CD14-positive monocyte (primary cell): ENCODE results near the gene NANOS3. TPM values are rescaled to one million over a fixed set of nuclear protein-coding genes. Genes with fewer than 3 reads are reported as not detected.
A peak's percentile ranks its signal among the peaks of the same experiment; 100 is the strongest.

Experiments
- DNase-seq, 3 donors: peaks; one replicate each; pipeline ENCODE4 v3.0.0-alpha.2; 2011 to 2022
- H2AFZ ChIP-seq: 2 replicates; pipeline ENCODE4 v1.6.0; 2012; ENCODE audit warnings: mild to moderate bottlenecking, low read depth, low read length, inconsistent platforms; ENCODE audit not compliant: insufficient read depth, poor library complexity, severe bottlenecking
- H3K27ac ChIP-seq, 2 donors: 1 replicate in 1 of 2; 2 replicates in 1 of 2; pipeline ENCODE4 v1.5.1; 2012 to 2013; ENCODE audit warnings: low read length in 2 of 2, control low read depth in 1 of 2, inconsistent platforms in 1 of 2, low read depth in 1 of 2, mild to moderate bottlenecking in 1 of 2
- H3K27me3 ChIP-seq, 2 donors: one replicate each; pipeline versions ENCODE4 v1.6.0 to v1.6.1; 2011 to 2013; ENCODE audit warnings: low read length in 2 of 2; ENCODE audit not compliant: control insufficient read depth in 2 of 2, insufficient read depth in 2 of 2
- H3K36me3 ChIP-seq, 2 donors: replicated peaks in 1 of 2; 1 replicate in 1 of 2; 2 replicates in 1 of 2; pipeline versions ENCODE4 v1.5.1 to v1.6.1; 2012 to 2013; ENCODE audit warnings: low read length in 2 of 2, control low read depth in 1 of 2, inconsistent platforms in 1 of 2, mild to moderate bottlenecking in 1 of 2; ENCODE audit not compliant: insufficient read depth in 2 of 2, control insufficient read depth in 1 of 2
- H3K4me1 ChIP-seq, 2 donors: 1 replicate in 1 of 2; 2 replicates in 1 of 2; pipeline versions ENCODE4 v1.5.1 to v1.6.1; 2012 to 2013; ENCODE audit warnings: low read length in 2 of 2, control low read depth in 1 of 2, inconsistent platforms in 1 of 2, mild to moderate bottlenecking in 1 of 2, moderate library complexity in 1 of 2; ENCODE audit not compliant: insufficient read depth in 2 of 2, control insufficient read depth in 1 of 2
- H3K4me2 ChIP-seq: replicated peaks from 2 replicates; pipeline ENCODE3; 2012; ENCODE audit warnings: low read length, moderate library complexity, mild to moderate bottlenecking; ENCODE audit not compliant: poor library complexity, severe bottlenecking; ENCODE audit errors: extremely low read depth
- H3K4me3 ChIP-seq, 3 experiments: fragments of 200-600 bp in 1 of 3; sonication (generic) in 1 of 3; replicated peaks in 1 of 3; 1 replicate in 2 of 3; 2 replicates in 1 of 3; pipeline ENCODE4 v1.5.1; 2011 to 2013; ENCODE audit warnings: low read length in 3 of 3, mild to moderate bottlenecking in 3 of 3, control low read depth in 2 of 3, low read depth in 2 of 3, inconsistent platforms in 1 of 3, moderate library complexity in 1 of 3
- H3K79me2 ChIP-seq: 2 replicates; pipeline ENCODE4 v1.6.0; 2012; ENCODE audit warnings: mild to moderate bottlenecking, control low read depth, inconsistent platforms, low read length, moderate library complexity; ENCODE audit not compliant: insufficient read depth
- H3K9ac ChIP-seq: 2 replicates; pipeline ENCODE4 v1.6.0; 2017; ENCODE audit warnings: low read length, mild to moderate bottlenecking; ENCODE audit not compliant: insufficient read depth, poor library complexity, severe bottlenecking
- H3K9me3 ChIP-seq, 2 donors: replicated peaks in 1 of 2; 1 replicate in 1 of 2; 2 replicates in 1 of 2; pipeline versions ENCODE4 v1.5.1 to v1.6.1; 2012 to 2013; ENCODE audit warnings: low read length in 2 of 2, control low read depth in 1 of 2; ENCODE audit not compliant: control insufficient read depth in 1 of 2, insufficient read depth in 1 of 2
- H4K20me1 ChIP-seq: 2 replicates; pipeline ENCODE4 v1.6.0; 2012; ENCODE audit warnings: mild to moderate bottlenecking, low read length, control low read depth, moderate library complexity; ENCODE audit not compliant: insufficient read depth
- H3K27ac Mint-ChIP-seq, 7 donors: one replicate each; pipeline ENCODE4 v1.8.0; 2020; ENCODE audit warnings: mild to moderate bottlenecking in 7 of 7, mixed read lengths in 7 of 7, moderate library complexity in 6 of 7, inconsistent platforms in 2 of 7
- H3K27me3 Mint-ChIP-seq, 3 donors: one replicate each; pipeline ENCODE4 v1.8.0; 2021 to 2022; ENCODE audit warnings: low read depth in 3 of 3, mild to moderate bottlenecking in 3 of 3, mixed read lengths in 3 of 3, moderate library complexity in 3 of 3, inconsistent platforms in 1 of 3
- H3K36me3 Mint-ChIP-seq, 2 donors: one replicate each; pipeline ENCODE4 v1.8.0; 2020; ENCODE audit warnings: mixed read lengths in 2 of 2, inconsistent platforms in 1 of 2, mild to moderate bottlenecking in 1 of 2
- H3K4me1 Mint-ChIP-seq: one replicate; pipeline ENCODE4 v1.8.0; 2020; ENCODE audit warnings: mild to moderate bottlenecking, mixed read lengths
- H3K4me3 Mint-ChIP-seq, 2 donors: one replicate each; pipeline ENCODE4 v1.8.0; 2020; ENCODE audit warnings: mild to moderate bottlenecking in 2 of 2, mixed read lengths in 2 of 2, moderate library complexity in 1 of 2
- H3K9me3 Mint-ChIP-seq, 7 donors: one replicate each; pipeline ENCODE4 v1.8.0; 2020 to 2022; ENCODE audit warnings: mixed read lengths in 7 of 7, mild to moderate bottlenecking in 6 of 7, moderate library complexity in 6 of 7, inconsistent platforms in 2 of 7
- CTCF ChIP-seq: fragments of 200-600 bp; IDR thresholded peaks from one replicate; pipeline ENCODE4 v1.8.0; 2022; ENCODE audit warnings: antibody characterized with exemption, mild to moderate bottlenecking
- whole genome bisulfite sequencing: methylation state at CpG from one replicate; pipeline ENCODE4 v1.1.5; 2013; ENCODE audit warnings: missing lambda C conversion rate; ENCODE audit not compliant: insufficient coverage; 5-methylcytosine and 5-hydroxymethylcytosine counted together
- intact Hi-C, 2 donors: fragments of 100-400 bp; cut with micrococcal nuclease; formaldehyde crosslinking; loops; one replicate each; pipeline versions ENCODE4 v1.15.0 to v1.15.1; 2023
- polyA plus RNA-seq, 3 donors: library from polyadenylated mRNA; depleted of rRNA in 1 of 3; unstranded in 2 of 3; stranded (reverse) in 1 of 3; fragments of 300-500 nt in 2 of 3; fragments of >200 nt in 1 of 3; fragmentation: Illumina TruSeq in 2 of 3; gene quantifications; 1 replicate in 2 of 3; 2 replicates in 1 of 3; pipeline ENCODE4 v1.2.3, GENCODE V29; 2012 to 2021

NANOS3 gene
- polyA plus RNA-seq, 3 donors = not detected

GRCh38 chr19:13923194-13923987 lies 46.5 kb downstream of the NANOS3 start:
- no peak overlapping the region for H3K27ac ChIP-seq
- no peaks in the 10 kb centered on the region for H4K20me1 ChIP-seq
- Mint-ChIP-seq H3K36me3 (peaks cover 68 to 95% of the 10 kb centered on the region in 2 donors), H3K4me1 (peaks cover 15% of the 10 kb centered on the region), H3K4me3 (peak overlapping the region in 1 of 2 donors; percentile 1), H3K9me3 (peaks cover 6 to 11% (median 8%) of the 10 kb centered on the region in 7 donors), H3K27ac (peak overlapping the region in 1 of 7 donors; percentile 64), H3K27me3 (no peaks in the 10 kb centered on the region)
- H3K27me3 ChIP-seq = no peaks in the 10 kb centered on the region
- peaks cover 11 to 13% of the 10 kb centered on the region in 2 donors for H3K9me3 ChIP-seq
- H3K9ac ChIP-seq = no peak overlapping the region
- no peak for DNase-seq
- TF ChIP-seq CTCF = no peak
- no peak overlapping the region for H3K4me3 ChIP-seq
- H3K36me3 ChIP-seq = peaks cover 75 to 89% of the 10 kb centered on the region in 2 donors
- H3K4me1 ChIP-seq = peaks cover 9 to 11% of the 10 kb centered on the region in 2 donors
- WGBS = 97% methylated on average over 27 of the region's 28 CpGs
- H3K79me2 ChIP-seq = no peaks in the 10 kb centered on the region
- no peak overlapping the region for H2AFZ ChIP-seq
- intact Hi-C loops = no loop called here
- no peak overlapping the region for H3K4me2 ChIP-seq

GRCh38 chr19:13926010-13926409 lies 49.1 kb downstream of the NANOS3 start:
- Histone ChIP-seq H3K9ac (no peak overlapping the region), H3K36me3 (peaks cover 60 to 73% of the 10 kb centered on the region in 2 donors), H3K27ac (peak overlapping the region in 1 of 2 donors; percentile 42), H3K9me3 (peaks cover 5 to 6% of the 10 kb centered on the region in 2 donors), H3K27me3 (no peaks in the 10 kb centered on the region), H3K4me1 (peaks cover 9 to 11% of the 10 kb centered on the region in 2 donors), H4K20me1 (no peaks in the 10 kb centered on the region), H3K4me3 (no peak overlapping the region), H2AFZ (no peak overlapping the region), H3K4me2 (no peak overlapping the region), H3K79me2 (no peaks in the 10 kb centered on the region)
- Mint-ChIP-seq H3K27me3 (no peaks in the 10 kb centered on the region), H3K9me3 (peaks cover 0 to 6% (median 3%) of the 10 kb centered on the region in 7 donors), H3K36me3 (peaks cover 55 to 84% of the 10 kb centered on the region in 2 donors), H3K4me1 (peaks cover 15% of the 10 kb centered on the region), H3K4me3 (no peak overlapping the region), H3K27ac (peak overlapping the region in 2 of 7 donors; percentile 70 to 76)
- 100% methylated on average over 1 of the region's 4 CpGs for WGBS
- TF ChIP-seq CTCF = no peak
- no peak for DNase-seq
- intact Hi-C loops = no loop called here
